Aortic smooth muscle cell (primary cell): ENCODE data around the gene RNMT. TPM values are rescaled to one million over a fixed set of nuclear protein-coding genes. Genes with fewer than 3 reads are reported as not detected.

Experiments
- total RNA-seq: library from RNA; depleted of rRNA; stranded (reverse); fragments of >200 nt; gene quantifications from 2 replicates; pipeline ENCODE4 v1.2.3, GENCODE V29; 2014

The RNMT gene
- 14.3 and 20.3 TPM in 2 replicates for total RNA-seq

DNA sequence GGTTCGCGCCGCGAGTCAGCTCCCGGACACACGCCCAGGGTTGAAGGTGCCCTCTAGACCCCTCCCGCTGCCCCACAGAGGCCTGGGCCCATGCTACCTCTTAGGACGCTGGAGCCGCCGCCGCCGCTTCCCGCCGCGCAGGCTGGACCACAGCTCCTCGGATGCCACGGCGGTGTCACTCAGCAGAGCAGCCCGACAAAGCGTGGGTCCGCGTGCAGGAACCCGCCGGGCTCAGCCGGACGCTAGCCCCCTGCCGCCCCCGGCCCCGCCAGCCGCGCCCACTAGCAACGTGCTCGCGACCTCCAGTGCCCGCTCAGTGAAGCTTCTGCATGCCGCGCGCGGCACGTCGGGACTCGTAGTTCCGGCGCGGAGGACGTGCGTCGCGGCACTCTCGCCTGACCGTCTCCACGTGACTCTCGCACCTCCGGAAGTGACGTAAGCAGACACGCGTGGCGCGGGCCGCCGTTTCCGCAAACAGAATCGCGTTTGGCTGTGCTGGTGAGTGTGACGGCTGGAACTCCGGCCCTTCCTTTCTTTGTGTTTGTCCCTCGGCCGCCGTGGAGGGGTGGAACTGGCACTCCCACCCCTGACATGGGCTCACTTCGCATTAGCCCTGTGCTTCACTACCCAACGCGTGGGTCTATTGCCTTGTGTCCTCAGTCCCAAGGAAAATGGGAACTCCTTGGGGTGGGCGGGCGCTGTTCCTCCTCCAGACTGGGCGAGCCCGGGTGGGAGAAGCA lies at the start of gene RNMT, which contains the start of gene FAM210A:
Gene RNMT (plus strand): TSS at position 442 of the 740 bp plus-strand sequence. CDS start 4,845 bp downstream, outside the sequence.
Gene FAM210A (minus strand): TSS at position 327 of the 740 bp plus-strand sequence. CDS start 44,481 bp downstream, outside the sequence.

Other genes starting within 250 kb of the RNMT start
- gene FAM210A, start 115 bp upstream of the RNMT start, total RNA-seq, result 18.8 and 19.3 TPM in 2 replicates
- not detected in 2 replicates for gene MC5R, start 97.5 kb downstream of the RNMT start, total RNA-seq
- gene MC2R, start 188.9 kb downstream of the RNMT start, total RNA-seq, result not detected in 2 replicates